BLaER1 treated with 17β-estradiol and CSF1 and Interleukin-3, amounts not matched to agents 10 nM and 100 nM (cell line): ENCODE results near the gene AP3S1.

Source experiments
- H3K27ac ChIP-seq, 11 experiments: shearing (Covaris generic); formaldehyde crosslinking; 2 replicates each; pipeline ENCODE4 v1.8.1; 2022
- H3K27me3 ChIP-seq, 11 experiments: shearing (Covaris generic); formaldehyde crosslinking; 2 replicates each; pipeline ENCODE4 v1.8.1; 2022
- H3K36me3 ChIP-seq, 11 experiments: shearing (Covaris generic); formaldehyde crosslinking; 2 replicates each; pipeline ENCODE4 v1.8.1; 2022
- H3K4me1 ChIP-seq, 10 experiments: shearing (Covaris generic); formaldehyde crosslinking; 2 replicates each; pipeline ENCODE4 v1.8.1; 2022
- H3K4me2 ChIP-seq, 11 experiments: shearing (Covaris generic); formaldehyde crosslinking; 2 replicates each; pipeline ENCODE4 v1.8.1; 2022
- H3K4me3 ChIP-seq, 10 experiments: shearing (Covaris generic); formaldehyde crosslinking; 2 replicates each; pipeline ENCODE4 v1.8.1; 2022
- H3K9ac ChIP-seq, 11 experiments: shearing (Covaris generic); formaldehyde crosslinking; 2 replicates each; pipeline ENCODE4 v1.8.1; 2022
- H3K9me3 ChIP-seq, 11 experiments: shearing (Covaris generic); formaldehyde crosslinking; replicated peaks in 1 of 11; 2 replicates each; pipeline ENCODE4 v1.8.1; 2022
- H4K20me1 ChIP-seq, 11 experiments: shearing (Covaris generic); formaldehyde crosslinking; 2 replicates each; pipeline ENCODE4 v1.8.1; 2022
- Cebpa-rat ChIP-seq, 11 experiments: shearing (Covaris generic); IDR thresholded peaks; 2 replicates each; pipeline ENCODE4 v1.8.1; 2022

The AP3S1 gene

GRCh38 chr5:115948091-115948534, 106.4 kb downstream of the AP3S1 start:
- Histone ChIP-seq H3K27me3 (no peaks in the 10 kb centered on the region), H3K36me3 (no peaks in the 10 kb centered on the region), H3K9me3 (no peaks in the 10 kb centered on the region), H3K27ac (no peak overlapping the region), H4K20me1 (no peaks in the 10 kb centered on the region), H3K9ac (no peak overlapping the region), H3K4me1 (no peaks in the 10 kb centered on the region), H3K4me3 (no peak overlapping the region), H3K4me2 (no peak overlapping the region)
- no peak for TF ChIP-seq Cebpa-rat (IDR thresholded peaks at IDR 0.05)

GRCh38 chr5:115949096-115949495, 107.4 kb downstream of the AP3S1 start:
- no peaks in the 10 kb centered on the region for H4K20me1 ChIP-seq
- no peak for TF ChIP-seq Cebpa-rat (IDR thresholded peaks at IDR 0.05)
- no peaks in the 10 kb centered on the region for H3K4me1 ChIP-seq
- H3K27me3 ChIP-seq, result no peaks in the 10 kb centered on the region
- H3K27ac ChIP-seq, result no peak overlapping the region
- no peaks in the 10 kb centered on the region for H3K36me3 ChIP-seq
- no peaks in the 10 kb centered on the region for H3K9me3 ChIP-seq
- no peak overlapping the region for H3K4me3 ChIP-seq
- H3K4me2 ChIP-seq, result no peak overlapping the region
- no peak overlapping the region for H3K9ac ChIP-seq

GRCh38 chr5:115952588-115952987, 110.9 kb downstream of the AP3S1 start:
- Histone ChIP-seq H3K4me3 (no peak overlapping the region), H3K9ac (no peak overlapping the region), H3K27ac (no peak overlapping the region), H4K20me1 (no peaks in the 10 kb centered on the region), H3K9me3 (no peaks in the 10 kb centered on the region), H3K4me2 (no peak overlapping the region), H3K4me1 (no peaks in the 10 kb centered on the region), H3K36me3 (no peaks in the 10 kb centered on the region), H3K27me3 (no peaks in the 10 kb centered on the region)
- no peak for TF ChIP-seq Cebpa-rat (IDR thresholded peaks at IDR 0.05)

- no peak overlapping the region for H3K4me2 ChIP-seq
- no peak overlapping the region for H3K4me3 ChIP-seq
- H3K27me3 ChIP-seq, result no peaks in the 10 kb centered on the region
- H3K4me1 ChIP-seq, result no peaks in the 10 kb centered on the region
- no peak overlapping the region for H3K27ac ChIP-seq
- no peaks in the 10 kb centered on the region for H4K20me1 ChIP-seq
- TF ChIP-seq Cebpa-rat (IDR thresholded peaks at IDR 0.05), result no peak
- no peaks in the 10 kb centered on the region for H3K9me3 ChIP-seq
- no peak overlapping the region for H3K9ac ChIP-seq
- no peaks in the 10 kb centered on the region for H3K36me3 ChIP-seq
These were observed 112.4 kb downstream of the AP3S1 start for GRCh38 chr5:115954144-115954543.

- peaks cover 8 to 11% (median 9%) of the 10 kb centered on the region in 11 experiments for H3K9me3 ChIP-seq
- no peak overlapping the region for H3K9ac ChIP-seq
- H3K4me1 ChIP-seq, result no peaks in the 10 kb centered on the region
- no peak for TF ChIP-seq Cebpa-rat (IDR thresholded peaks at IDR 0.05)
- no peak overlapping the region for H3K4me3 ChIP-seq
- H4K20me1 ChIP-seq, result no peaks in the 10 kb centered on the region; a peak in 1 of 22 replicates
- H3K36me3 ChIP-seq, result no peaks in the 10 kb centered on the region
- no peaks in the 10 kb centered on the region for H3K27me3 ChIP-seq
- H3K27ac ChIP-seq, result no peak overlapping the region
- no peak overlapping the region for H3K4me2 ChIP-seq
These were observed 115.2 kb downstream of the AP3S1 start for GRCh38 chr5:115956957-115957356.

- Histone ChIP-seq H4K20me1 (no peaks in the 10 kb centered on the region; a peak in 1 of 22 replicates), H3K4me1 (no peaks in the 10 kb centered on the region), H3K9ac (no peak overlapping the region), H3K4me3 (no peak overlapping the region), H3K36me3 (no peaks in the 10 kb centered on the region), H3K27me3 (no peaks in the 10 kb centered on the region), H3K27ac (no peak overlapping the region), H3K4me2 (no peak overlapping the region), H3K9me3 (peaks cover 21 to 31% (median 25%) of the 10 kb centered on the region in 11 experiments)
- no peak for TF ChIP-seq Cebpa-rat (IDR thresholded peaks at IDR 0.05)
These were observed 119.9 kb downstream of the AP3S1 start for GRCh38 chr5:115961381-115962238.

GRCh38 chr5:115962239-115962564, 120.5 kb downstream of the AP3S1 start, which contains the start of gene LVRN:
LVRN (plus strand) TSS chr5:115962475; CDS start chr5:115962618, 143 bp downstream.
- Histone ChIP-seq H3K27me3 (no peaks in the 10 kb centered on the region), H4K20me1 (no peaks in the 10 kb centered on the region; a peak in 1 of 22 replicates), H3K9ac (no peak within 1 kb of the TSS), H3K4me1 (no peaks in the 10 kb centered on the region), H3K9me3 (peaks cover 21 to 31% (median 25%) of the 10 kb centered on the region in 11 experiments), H3K4me2 (no peak within 1 kb of the TSS), H3K27ac (no peak within 1 kb of the TSS), H3K36me3 (no peaks in the 10 kb centered on the region), H3K4me3 (no peak within 1 kb of the TSS)
- no peak for TF ChIP-seq Cebpa-rat (IDR thresholded peaks at IDR 0.05)

- Histone ChIP-seq H3K4me3 (no peak overlapping the region), H3K27me3 (no peaks in the 10 kb centered on the region), H4K20me1 (no peaks in the 10 kb centered on the region; a peak in 1 of 22 replicates), H3K4me1 (no peaks in the 10 kb centered on the region), H3K9ac (no peak overlapping the region), H3K36me3 (no peaks in the 10 kb centered on the region), H3K9me3 (peaks cover 21 to 31% (median 25%) of the 10 kb centered on the region in 11 experiments), H3K4me2 (no peak overlapping the region), H3K27ac (no peak overlapping the region)
- no peak for TF ChIP-seq Cebpa-rat (IDR thresholded peaks at IDR 0.05)
These were observed 121.0 kb downstream of the AP3S1 start for GRCh38 chr5:115962565-115963402.

- Histone ChIP-seq H3K36me3 (no peaks in the 10 kb centered on the region), H3K4me2 (no peak overlapping the region)
- no peak for TF ChIP-seq Cebpa-rat (IDR thresholded peaks at IDR 0.05)
These were observed 121.8 kb downstream of the AP3S1 start for GRCh38 chr5:115963566-115963965.

More at GRCh38 chr5:115963566-115963965, 121.8 kb downstream of the AP3S1 start:
- Histone ChIP-seq H3K4me3 (no peak overlapping the region), H4K20me1 (no peaks in the 10 kb centered on the region; a peak in 1 of 22 replicates), H3K9ac (no peak overlapping the region), H3K4me1 (no peaks in the 10 kb centered on the region), H3K27ac (no peak overlapping the region), H3K27me3 (no peaks in the 10 kb centered on the region), H3K9me3 (peaks cover 21 to 31% (median 25%) of the 10 kb centered on the region in 11 experiments)
